GM10266 (cell line): ENCODE results near the gene GRK2.

ENCODE experiments used
- DNase-seq: peaks from one replicate; pipeline ENCODE4 v3.0.0; 2012; ENCODE audit errors: extremely low spot score
- TF ChIP-seq, protein P1 (sequence below): IDR thresholded peaks from 2 replicates; pipeline ENCODE4 v1.5.1; 2012; ENCODE audit warnings: mild to moderate bottlenecking, low read depth; ENCODE audit not compliant: control insufficient read depth, insufficient read depth; ENCODE audit errors: missing control alignments

Gene GRK2

GRCh38 chr11:67290801-67291200 lies 24.5 kb downstream of the GRK2 start:
- TF ChIP-seq, protein P1, sequence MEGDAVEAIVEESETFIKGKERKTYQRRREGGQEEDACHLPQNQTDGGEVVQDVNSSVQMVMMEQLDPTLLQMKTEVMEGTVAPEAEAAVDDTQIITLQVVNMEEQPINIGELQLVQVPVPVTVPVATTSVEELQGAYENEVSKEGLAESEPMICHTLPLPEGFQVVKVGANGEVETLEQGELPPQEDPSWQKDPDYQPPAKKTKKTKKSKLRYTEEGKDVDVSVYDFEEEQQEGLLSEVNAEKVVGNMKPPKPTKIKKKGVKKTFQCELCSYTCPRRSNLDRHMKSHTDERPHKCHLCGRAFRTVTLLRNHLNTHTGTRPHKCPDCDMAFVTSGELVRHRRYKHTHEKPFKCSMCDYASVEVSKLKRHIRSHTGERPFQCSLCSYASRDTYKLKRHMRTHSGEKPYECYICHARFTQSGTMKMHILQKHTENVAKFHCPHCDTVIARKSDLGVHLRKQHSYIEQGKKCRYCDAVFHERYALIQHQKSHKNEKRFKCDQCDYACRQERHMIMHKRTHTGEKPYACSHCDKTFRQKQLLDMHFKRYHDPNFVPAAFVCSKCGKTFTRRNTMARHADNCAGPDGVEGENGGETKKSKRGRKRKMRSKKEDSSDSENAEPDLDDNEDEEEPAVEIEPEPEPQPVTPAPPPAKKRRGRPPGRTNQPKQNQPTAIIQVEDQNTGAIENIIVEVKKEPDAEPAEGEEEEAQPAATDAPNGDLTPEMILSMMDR: no peak
- DNase-seq: no peak

DNA sequence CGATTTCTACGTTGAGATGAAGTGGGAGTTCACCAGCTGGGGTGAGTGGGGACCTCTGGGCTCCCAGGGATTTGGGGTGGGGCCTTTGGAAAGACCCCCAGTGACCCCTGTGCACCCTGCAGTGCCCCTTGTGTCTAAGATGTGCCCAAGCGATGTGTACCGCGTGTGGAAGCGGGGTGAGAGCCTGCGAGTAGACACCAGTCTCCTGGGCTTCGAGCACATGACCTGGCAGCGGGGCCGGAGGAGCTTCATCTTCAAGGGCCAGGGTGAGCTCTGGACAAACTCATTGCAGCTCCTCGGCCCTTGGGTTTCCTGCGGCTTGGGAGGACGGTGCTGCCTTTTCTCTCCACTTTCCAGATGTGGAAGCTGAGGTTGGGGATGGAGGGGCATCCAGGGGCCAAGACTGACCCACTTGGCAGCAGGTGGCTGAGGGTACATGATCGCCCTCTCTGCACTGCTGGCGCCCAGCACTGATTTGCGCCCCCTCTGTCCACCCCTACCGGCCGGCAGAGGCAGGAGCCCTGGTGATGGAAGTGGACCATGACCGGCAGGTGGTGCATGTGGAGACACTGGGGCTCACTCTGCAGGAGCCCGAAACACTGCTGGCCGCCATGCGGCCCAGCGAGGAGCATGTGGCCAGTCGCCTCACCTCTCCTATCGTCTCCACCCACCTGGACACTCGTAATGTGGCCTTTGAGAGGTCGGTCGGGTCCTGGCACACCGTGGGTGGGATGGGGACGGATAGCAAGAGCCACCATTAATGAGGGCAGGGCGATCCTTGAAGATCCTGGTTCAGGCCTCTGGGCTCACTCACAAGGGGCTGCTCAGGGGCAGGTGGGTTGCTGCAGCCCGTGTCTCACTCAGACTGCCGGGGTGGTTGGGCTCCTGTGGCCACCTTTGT lies 25.5 kb downstream of the GRK2 start:
- DNase-seq: no peak
- TF ChIP-seq, protein P1: no peak

- no peak for DNase-seq
- TF ChIP-seq, protein P1: no peak
These were observed 26.4 kb downstream of the GRK2 start for GRCh38 chr11:67292671-67293070.

GRCh38 chr11:67293090-67293489 lies 26.8 kb downstream of the GRK2 start:
- TF ChIP-seq, protein P1: no peak
- no peak for DNase-seq

- no peak for DNase-seq
- TF ChIP-seq, protein P1: no peak
These were observed 29.6 kb downstream of the GRK2 start for GRCh38 chr11:67295846-67296245.

DNA sequence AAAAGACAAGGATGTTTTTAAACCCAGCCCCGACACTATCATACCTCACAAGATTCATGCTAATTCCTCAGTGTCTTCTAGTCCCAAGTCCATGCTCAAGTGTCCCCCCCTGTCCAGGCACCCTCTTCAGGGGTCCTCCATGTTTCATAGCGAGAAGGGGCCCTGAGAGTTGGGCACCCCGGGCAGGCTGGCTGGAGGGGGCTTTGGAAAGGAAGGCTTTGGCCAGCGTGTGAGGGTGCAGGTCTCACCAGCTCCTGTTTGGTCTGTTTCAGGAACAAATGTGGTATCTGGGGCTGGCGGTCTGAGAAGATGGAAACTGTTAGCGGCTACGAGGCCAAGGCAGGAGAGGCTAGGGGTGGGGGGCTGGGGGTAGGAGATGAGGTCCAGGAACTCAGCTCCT lies 32.5 kb downstream of the GRK2 start:
- no peak for DNase-seq
- TF ChIP-seq, protein P1: no peak

GRCh38 chr11:67299471-67300191 lies 33.4 kb downstream of the GRK2 start:
- DNase-seq: no peak
- TF ChIP-seq, protein P1: no peak
